CD14-positive monocyte (primary cell): ENCODE measurements around the gene SLC25A36. TPM values are rescaled to one million over a fixed set of nuclear protein-coding genes. Genes with fewer than 3 reads are reported as not detected.
A peak's percentile ranks its signal among the peaks of the same experiment; 100 is the strongest.

Experiments used
- DNase-seq, 3 donors: peaks; one replicate each; pipeline ENCODE4 v3.0.0-alpha.2; 2011 to 2022
- H2AFZ ChIP-seq: 2 replicates; pipeline ENCODE4 v1.6.0; 2012; ENCODE audit warnings: mild to moderate bottlenecking, low read depth, low read length, inconsistent platforms; ENCODE audit not compliant: insufficient read depth, poor library complexity, severe bottlenecking
- H3K27ac ChIP-seq, 2 donors: 1 replicate in 1 of 2; 2 replicates in 1 of 2; pipeline ENCODE4 v1.5.1; 2012 to 2013; ENCODE audit warnings: low read length in 2 of 2, control low read depth in 1 of 2, inconsistent platforms in 1 of 2, low read depth in 1 of 2, mild to moderate bottlenecking in 1 of 2
- H3K27me3 ChIP-seq, 2 donors: one replicate each; pipeline versions ENCODE4 v1.6.0 to v1.6.1; 2011 to 2013; ENCODE audit warnings: low read length in 2 of 2; ENCODE audit not compliant: control insufficient read depth in 2 of 2, insufficient read depth in 2 of 2
- H3K36me3 ChIP-seq, 2 donors: replicated peaks in 1 of 2; 1 replicate in 1 of 2; 2 replicates in 1 of 2; pipeline versions ENCODE4 v1.5.1 to v1.6.1; 2012 to 2013; ENCODE audit warnings: low read length in 2 of 2, control low read depth in 1 of 2, inconsistent platforms in 1 of 2, mild to moderate bottlenecking in 1 of 2; ENCODE audit not compliant: insufficient read depth in 2 of 2, control insufficient read depth in 1 of 2
- H3K4me1 ChIP-seq, 2 donors: 1 replicate in 1 of 2; 2 replicates in 1 of 2; pipeline versions ENCODE4 v1.5.1 to v1.6.1; 2012 to 2013; ENCODE audit warnings: low read length in 2 of 2, control low read depth in 1 of 2, inconsistent platforms in 1 of 2, mild to moderate bottlenecking in 1 of 2, moderate library complexity in 1 of 2; ENCODE audit not compliant: insufficient read depth in 2 of 2, control insufficient read depth in 1 of 2
- H3K4me2 ChIP-seq: replicated peaks from 2 replicates; pipeline ENCODE3; 2012; ENCODE audit warnings: low read length, moderate library complexity, mild to moderate bottlenecking; ENCODE audit not compliant: poor library complexity, severe bottlenecking; ENCODE audit errors: extremely low read depth
- H3K4me3 ChIP-seq, 3 experiments: fragments of 200-600 bp in 1 of 3; sonication (generic) in 1 of 3; replicated peaks in 1 of 3; 1 replicate in 2 of 3; 2 replicates in 1 of 3; pipeline ENCODE4 v1.5.1; 2011 to 2013; ENCODE audit warnings: low read length in 3 of 3, mild to moderate bottlenecking in 3 of 3, control low read depth in 2 of 3, low read depth in 2 of 3, inconsistent platforms in 1 of 3, moderate library complexity in 1 of 3
- H3K79me2 ChIP-seq: 2 replicates; pipeline ENCODE4 v1.6.0; 2012; ENCODE audit warnings: mild to moderate bottlenecking, control low read depth, inconsistent platforms, low read length, moderate library complexity; ENCODE audit not compliant: insufficient read depth
- H3K9ac ChIP-seq: 2 replicates; pipeline ENCODE4 v1.6.0; 2017; ENCODE audit warnings: low read length, mild to moderate bottlenecking; ENCODE audit not compliant: insufficient read depth, poor library complexity, severe bottlenecking
- H3K9me3 ChIP-seq, 2 donors: replicated peaks in 1 of 2; 1 replicate in 1 of 2; 2 replicates in 1 of 2; pipeline versions ENCODE4 v1.5.1 to v1.6.1; 2012 to 2013; ENCODE audit warnings: low read length in 2 of 2, control low read depth in 1 of 2; ENCODE audit not compliant: control insufficient read depth in 1 of 2, insufficient read depth in 1 of 2
- H4K20me1 ChIP-seq: 2 replicates; pipeline ENCODE4 v1.6.0; 2012; ENCODE audit warnings: mild to moderate bottlenecking, low read length, control low read depth, moderate library complexity; ENCODE audit not compliant: insufficient read depth
- H3K27ac Mint-ChIP-seq, 7 donors: one replicate each; pipeline ENCODE4 v1.8.0; 2020; ENCODE audit warnings: mild to moderate bottlenecking in 7 of 7, mixed read lengths in 7 of 7, moderate library complexity in 6 of 7, inconsistent platforms in 2 of 7
- H3K27me3 Mint-ChIP-seq, 3 donors: one replicate each; pipeline ENCODE4 v1.8.0; 2021 to 2022; ENCODE audit warnings: low read depth in 3 of 3, mild to moderate bottlenecking in 3 of 3, mixed read lengths in 3 of 3, moderate library complexity in 3 of 3, inconsistent platforms in 1 of 3
- H3K36me3 Mint-ChIP-seq, 2 donors: one replicate each; pipeline ENCODE4 v1.8.0; 2020; ENCODE audit warnings: mixed read lengths in 2 of 2, inconsistent platforms in 1 of 2, mild to moderate bottlenecking in 1 of 2
- H3K4me1 Mint-ChIP-seq: one replicate; pipeline ENCODE4 v1.8.0; 2020; ENCODE audit warnings: mild to moderate bottlenecking, mixed read lengths
- H3K4me3 Mint-ChIP-seq, 2 donors: one replicate each; pipeline ENCODE4 v1.8.0; 2020; ENCODE audit warnings: mild to moderate bottlenecking in 2 of 2, mixed read lengths in 2 of 2, moderate library complexity in 1 of 2
- H3K9me3 Mint-ChIP-seq, 7 donors: one replicate each; pipeline ENCODE4 v1.8.0; 2020 to 2022; ENCODE audit warnings: mixed read lengths in 7 of 7, mild to moderate bottlenecking in 6 of 7, moderate library complexity in 6 of 7, inconsistent platforms in 2 of 7
- WGBS: methylation state at CpG from one replicate; pipeline ENCODE4 v1.1.5; 2013; ENCODE audit warnings: missing lambda C conversion rate; ENCODE audit not compliant: insufficient coverage; 5-methylcytosine and 5-hydroxymethylcytosine counted together
- intact Hi-C, 2 donors: fragments of 100-400 bp; cut with micrococcal nuclease; formaldehyde crosslinking; loops; one replicate each; pipeline versions ENCODE4 v1.15.0 to v1.15.1; 2023
- polyA plus RNA-seq, 3 donors: library from polyadenylated mRNA; depleted of rRNA in 1 of 3; unstranded in 2 of 3; stranded (reverse) in 1 of 3; fragments of 300-500 nt in 2 of 3; fragments of >200 nt in 1 of 3; fragmentation: Illumina TruSeq in 2 of 3; gene quantifications; 1 replicate in 2 of 3; 2 replicates in 1 of 3; pipeline ENCODE4 v1.2.3, GENCODE V29; 2012 to 2021
- TF ChIP-seq, protein P1 (sequence below): fragments of 200-600 bp; IDR thresholded peaks from one replicate; pipeline ENCODE4 v1.8.0; 2022; ENCODE audit warnings: antibody characterized with exemption, mild to moderate bottlenecking

SLC25A36 gene
- polyA plus RNA-seq, 3 donors = 20.4 to 30.3 (median 20.6) TPM

GRCh38 chr3:140995881-140996280 lies 54.2 kb downstream of the SLC25A36 start:
- TF ChIP-seq, protein P1, sequence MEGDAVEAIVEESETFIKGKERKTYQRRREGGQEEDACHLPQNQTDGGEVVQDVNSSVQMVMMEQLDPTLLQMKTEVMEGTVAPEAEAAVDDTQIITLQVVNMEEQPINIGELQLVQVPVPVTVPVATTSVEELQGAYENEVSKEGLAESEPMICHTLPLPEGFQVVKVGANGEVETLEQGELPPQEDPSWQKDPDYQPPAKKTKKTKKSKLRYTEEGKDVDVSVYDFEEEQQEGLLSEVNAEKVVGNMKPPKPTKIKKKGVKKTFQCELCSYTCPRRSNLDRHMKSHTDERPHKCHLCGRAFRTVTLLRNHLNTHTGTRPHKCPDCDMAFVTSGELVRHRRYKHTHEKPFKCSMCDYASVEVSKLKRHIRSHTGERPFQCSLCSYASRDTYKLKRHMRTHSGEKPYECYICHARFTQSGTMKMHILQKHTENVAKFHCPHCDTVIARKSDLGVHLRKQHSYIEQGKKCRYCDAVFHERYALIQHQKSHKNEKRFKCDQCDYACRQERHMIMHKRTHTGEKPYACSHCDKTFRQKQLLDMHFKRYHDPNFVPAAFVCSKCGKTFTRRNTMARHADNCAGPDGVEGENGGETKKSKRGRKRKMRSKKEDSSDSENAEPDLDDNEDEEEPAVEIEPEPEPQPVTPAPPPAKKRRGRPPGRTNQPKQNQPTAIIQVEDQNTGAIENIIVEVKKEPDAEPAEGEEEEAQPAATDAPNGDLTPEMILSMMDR = no peak
- intact Hi-C loops = no loop called here
- no peaks in the 10 kb centered on the region for H3K4me1 ChIP-seq

GRCh38 chr3:141000027-141000663 lies 58.5 kb downstream of the SLC25A36 start:
- no peaks in the 10 kb centered on the region for H4K20me1 ChIP-seq
- TF ChIP-seq, protein P1 = peak; percentile 37
- H3K27ac ChIP-seq = no peak overlapping the region
- Mint-ChIP-seq H3K4me1 (no peaks in the 10 kb centered on the region), H3K4me3 (no peak overlapping the region), H3K27me3 (peaks cover 0 to 5% (median 3%) of the 10 kb centered on the region in 3 donors), H3K27ac (no peak overlapping the region), H3K9me3 (peaks cover 0 to 1% (median 0%) of the 10 kb centered on the region in 7 donors), H3K36me3 (no peaks in the 10 kb centered on the region)
- peak in 2 of 3 donors; percentile 21 to 31 for DNase-seq
- intact Hi-C loops = loop anchor here in 1 of 2 donors (10.0 kb wide), 1 partner anchor 105 kb away; no protein-coding TSS in a partner anchor
- H2AFZ ChIP-seq = no peak overlapping the region
- H3K79me2 ChIP-seq = no peaks in the 10 kb centered on the region
- no peaks in the 10 kb centered on the region for H3K9me3 ChIP-seq
- H3K4me3 ChIP-seq = no peak overlapping the region
- no peak overlapping the region for H3K4me2 ChIP-seq
- WGBS = 11% methylated on average over 2 of the region's 2 CpGs
- no peak overlapping the region for H3K9ac ChIP-seq
- no peaks in the 10 kb centered on the region for H3K27me3 ChIP-seq
- no peaks in the 10 kb centered on the region for H3K36me3 ChIP-seq
- no peaks in the 10 kb centered on the region for H3K4me1 ChIP-seq

More at GRCh38 chr3:140995881-140996280, 54.2 kb downstream of the SLC25A36 start:
- H3K36me3 ChIP-seq = no peaks in the 10 kb centered on the region
- WGBS = 80% methylated on average over 1 of the region's 2 CpGs
- no peak overlapping the region for H3K4me2 ChIP-seq
- Mint-ChIP-seq H3K27ac (no peak overlapping the region), H3K27me3 (peaks cover 0 to 10% (median 2%) of the 10 kb centered on the region in 3 donors), H3K4me1 (no peaks in the 10 kb centered on the region), H3K4me3 (no peak overlapping the region), H3K9me3 (peaks cover 0 to 10% (median 5%) of the 10 kb centered on the region in 7 donors), H3K36me3 (no peaks in the 10 kb centered on the region)
- no peak overlapping the region for H3K4me3 ChIP-seq
- H3K27ac ChIP-seq = no peak overlapping the region
- no peaks in the 10 kb centered on the region for H3K79me2 ChIP-seq
- no peaks in the 10 kb centered on the region for H3K27me3 ChIP-seq
- H4K20me1 ChIP-seq = no peaks in the 10 kb centered on the region
- H3K9me3 ChIP-seq = no peaks in the 10 kb centered on the region
- no peak overlapping the region for H2AFZ ChIP-seq
- DNase-seq = no peak
- H3K9ac ChIP-seq = no peak overlapping the region
